ENCODE measurements around the gene C3orf38. TPM values are rescaled to one million over a fixed set of nuclear protein-coding genes. Genes with fewer than 3 reads are reported as not detected.
"Not testable (repeated sequence)": the region's sequence is repeated elsewhere in the genome, so short reads cannot be mapped to it uniquely, and the experiment has no call there.

C3orf38 gene
- total RNA-seq, 2 experiments from 2014 or later, result 27.5 TPM

DNA sequence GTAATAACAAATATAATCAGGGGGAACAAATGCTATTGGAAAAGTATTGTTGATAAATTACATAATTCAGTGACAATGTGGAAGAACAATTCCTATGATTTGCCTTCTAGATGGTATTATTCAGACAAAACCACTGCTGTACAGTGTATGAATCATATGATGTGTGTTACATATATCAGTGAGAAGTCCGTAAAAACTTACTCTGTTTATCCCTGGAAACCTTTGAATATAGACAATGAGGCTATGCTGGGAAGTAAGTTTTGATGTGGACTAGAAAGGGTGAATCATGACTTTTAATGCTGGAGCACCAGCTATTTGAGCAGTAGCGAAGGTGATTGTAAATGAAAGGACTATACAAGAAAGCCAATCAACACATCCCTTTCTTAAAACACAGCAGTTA, 17.9 kb downstream of the C3orf38 start:
- no peak overlapping the region for H3K4me3 ChIP-seq (ENCODE audit: low read depth, low read length, poor library complexity, severe bottlenecking)
- no peaks in the 10 kb centered on the region for H4K20me1 ChIP-seq (ENCODE audit: insufficient read depth, low read length)
- no peak overlapping the region for H2AFZ ChIP-seq (ENCODE audit: low read length)
- TF ChIP-seq, protein P1, sequence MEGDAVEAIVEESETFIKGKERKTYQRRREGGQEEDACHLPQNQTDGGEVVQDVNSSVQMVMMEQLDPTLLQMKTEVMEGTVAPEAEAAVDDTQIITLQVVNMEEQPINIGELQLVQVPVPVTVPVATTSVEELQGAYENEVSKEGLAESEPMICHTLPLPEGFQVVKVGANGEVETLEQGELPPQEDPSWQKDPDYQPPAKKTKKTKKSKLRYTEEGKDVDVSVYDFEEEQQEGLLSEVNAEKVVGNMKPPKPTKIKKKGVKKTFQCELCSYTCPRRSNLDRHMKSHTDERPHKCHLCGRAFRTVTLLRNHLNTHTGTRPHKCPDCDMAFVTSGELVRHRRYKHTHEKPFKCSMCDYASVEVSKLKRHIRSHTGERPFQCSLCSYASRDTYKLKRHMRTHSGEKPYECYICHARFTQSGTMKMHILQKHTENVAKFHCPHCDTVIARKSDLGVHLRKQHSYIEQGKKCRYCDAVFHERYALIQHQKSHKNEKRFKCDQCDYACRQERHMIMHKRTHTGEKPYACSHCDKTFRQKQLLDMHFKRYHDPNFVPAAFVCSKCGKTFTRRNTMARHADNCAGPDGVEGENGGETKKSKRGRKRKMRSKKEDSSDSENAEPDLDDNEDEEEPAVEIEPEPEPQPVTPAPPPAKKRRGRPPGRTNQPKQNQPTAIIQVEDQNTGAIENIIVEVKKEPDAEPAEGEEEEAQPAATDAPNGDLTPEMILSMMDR (conservative IDR thresholded peaks at IDR 0.05; ENCODE audit: low read length), result no peak
- TF ChIP-seq EZH2phosphoT487 (IDR thresholded peaks at IDR 0.05; ENCODE audit: borderline replicate concordance, low read depth, low read length), result no peak
- intact Hi-C loops (cut with micrococcal nuclease; ENCODE audit: unreplicated experiment), result no loop called here
- H3K4me1 ChIP-seq (ENCODE audit: insufficient read depth, low read length, poor library complexity, severe bottlenecking), result no peaks in the 10 kb centered on the region
- ChIA-PET CTCF (ENCODE audit: unreplicated experiment) (interaction anchor here (1.2 kb wide), 1 partner anchor 19 kb away, joined by 3 read pairs; no protein-coding TSS in a partner anchor), POLR2A (interaction anchor here (0.7 to 1.9 kb wide), 3 partner anchors 10 to 350 kb away, joined by 3 to 5 read pairs (median 3); no protein-coding TSS in a partner anchor)
- H3K27ac ChIP-seq (ENCODE audit: low read depth, low read length, poor library complexity, severe bottlenecking), result no peak overlapping the region
- no peak for DNase-seq (ENCODE audit: low spot score)
- peaks cover 13% of the 10 kb centered on the region; the same call in 1 of the 2 replicates for H3K36me3 ChIP-seq (ENCODE audit: insufficient read depth, low read length)
- no peaks in the 10 kb centered on the region for H3K9me3 ChIP-seq (ENCODE audit: low read length)
- H3K79me2 ChIP-seq (ENCODE audit: insufficient read depth, low read depth, low read length), result peaks cover 11% of the 10 kb centered on the region; the same call in 1 of the 2 replicates
- H3K4me2 ChIP-seq (ENCODE audit: low read length), result no peak overlapping the region
- H3K9me2 ChIP-seq (ENCODE audit: insufficient read depth, low read length), result no peaks in the 10 kb centered on the region
- BruUV-seq (replicated peaks), result no TSS peak

DNA sequence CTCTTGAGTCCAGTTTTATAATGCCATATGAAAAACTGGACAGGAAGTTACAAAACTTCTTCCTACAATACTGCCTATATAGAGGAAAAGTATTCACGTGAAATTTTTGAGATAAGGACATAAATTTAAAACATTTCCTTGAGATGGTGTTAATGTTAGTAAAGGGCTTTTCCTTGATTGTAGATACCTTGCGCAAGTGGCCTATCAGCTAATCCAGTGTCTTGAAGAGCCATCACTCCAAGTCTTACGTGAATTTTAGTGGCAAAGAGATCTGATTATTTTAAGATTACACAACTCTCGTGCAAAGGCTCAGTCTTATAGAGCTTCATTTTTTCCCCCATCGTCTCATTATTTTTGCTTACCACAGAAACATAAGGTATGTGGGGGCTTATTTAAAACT, 18.4 kb downstream of the C3orf38 start:
- ChIA-PET CTCF (ENCODE audit: unreplicated experiment) (interaction anchor here (1.2 kb wide), 1 partner anchor 19 kb away, joined by 3 read pairs; no protein-coding TSS in a partner anchor), POLR2A (interaction anchor here (1.9 kb wide), 1 partner anchor 10 kb away, joined by 5 read pairs; no protein-coding TSS in a partner anchor)
- TF ChIP-seq, protein P1 (conservative IDR thresholded peaks at IDR 0.05; ENCODE audit: low read length), result no peak
- no peak for TF ChIP-seq EZH2phosphoT487 (IDR thresholded peaks at IDR 0.05; ENCODE audit: borderline replicate concordance, low read depth, low read length)
- H3K4me3 ChIP-seq (ENCODE audit: low read depth, low read length, poor library complexity, severe bottlenecking), result no peak overlapping the region
- no peak overlapping the region for H3K27ac ChIP-seq (ENCODE audit: low read depth, low read length, poor library complexity, severe bottlenecking)
- H3K4me1 ChIP-seq (ENCODE audit: insufficient read depth, low read length, poor library complexity, severe bottlenecking), result no peaks in the 10 kb centered on the region
- H3K9me2 ChIP-seq (ENCODE audit: insufficient read depth, low read length), result no peaks in the 10 kb centered on the region
- no peaks in the 10 kb centered on the region for H3K9me3 ChIP-seq (ENCODE audit: low read length)
- DNase-seq (ENCODE audit: low spot score), result no peak
- H3K36me3 ChIP-seq (ENCODE audit: insufficient read depth, low read length), result peaks cover 8% of the 10 kb centered on the region; the same call in 1 of the 2 replicates
- intact Hi-C loops (cut with micrococcal nuclease; ENCODE audit: unreplicated experiment), result no loop called here
- no peaks in the 10 kb centered on the region for H4K20me1 ChIP-seq (ENCODE audit: insufficient read depth, low read length)
- H2AFZ ChIP-seq (ENCODE audit: low read length), result no peak overlapping the region
- no peak overlapping the region for H3K4me2 ChIP-seq (ENCODE audit: low read length)
- BruUV-seq (replicated peaks), result no TSS peak
- peaks cover 7% of the 10 kb centered on the region; the same call in 1 of the 2 replicates for H3K79me2 ChIP-seq (ENCODE audit: insufficient read depth, low read depth, low read length)

DNA sequence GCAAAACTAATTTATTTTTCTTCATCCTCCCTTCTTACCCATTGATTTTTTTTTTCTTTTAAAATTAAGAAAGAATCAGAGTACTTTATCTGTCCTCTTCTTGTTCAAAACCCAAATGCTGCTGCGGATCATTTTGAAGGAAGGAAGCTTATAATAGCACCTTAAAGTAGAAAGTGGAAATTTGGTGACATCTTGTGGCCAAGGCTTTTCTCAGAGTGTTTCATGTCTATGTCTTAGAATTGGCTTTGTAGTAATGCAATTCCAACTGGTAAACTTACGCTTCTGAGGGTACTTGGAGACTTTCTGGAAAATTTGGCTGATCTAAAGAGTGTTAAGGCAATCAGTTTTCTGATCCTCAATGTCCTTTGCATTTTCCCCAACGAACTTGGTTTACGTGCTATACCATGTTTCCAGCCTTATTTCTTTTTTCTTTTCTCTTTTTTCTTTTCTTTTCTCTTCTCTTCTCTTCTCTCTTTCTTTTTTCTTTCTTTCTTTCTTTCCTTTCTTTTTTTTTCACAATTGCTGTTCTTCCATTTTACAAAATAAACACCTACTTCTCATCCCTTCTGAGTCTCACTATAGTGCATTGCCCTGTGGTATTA, 30.7 kb downstream of the C3orf38 start:
- no peaks in the 10 kb centered on the region for H4K20me1 ChIP-seq (ENCODE audit: insufficient read depth, low read length)
- CTCF ChIA-PET (ENCODE audit: unreplicated experiment), result no interaction called here
- H3K4me3 ChIP-seq (ENCODE audit: low read depth, low read length, poor library complexity, severe bottlenecking), result no peak overlapping the region
- DNase-seq (ENCODE audit: low spot score), result peak; percentile 68
- intact Hi-C loops (cut with micrococcal nuclease; ENCODE audit: unreplicated experiment), result loop anchor here (1.0 to 2.0 kb wide), 3 partner anchors 178 to 830 kb away; no protein-coding TSS in a partner anchor
- TF ChIP-seq, protein P1 (conservative IDR thresholded peaks at IDR 0.05; ENCODE audit: low read length), result peak; percentile 83
- TF ChIP-seq EZH2phosphoT487 (IDR thresholded peaks at IDR 0.05; ENCODE audit: borderline replicate concordance, low read depth, low read length), result no peak
- no peaks in the 10 kb centered on the region for H3K9me3 ChIP-seq (ENCODE audit: low read length)
- H3K79me2 ChIP-seq (ENCODE audit: insufficient read depth, low read depth, low read length), result no peaks in the 10 kb centered on the region
- no peak overlapping the region for H3K4me2 ChIP-seq (ENCODE audit: low read length)
- no peak overlapping the region for H2AFZ ChIP-seq (ENCODE audit: low read length)
- H3K27ac ChIP-seq (ENCODE audit: low read depth, low read length, poor library complexity, severe bottlenecking), result no peak overlapping the region
- POLR2A ChIA-PET, result no interaction called here
- BruUV-seq (replicated peaks), result no TSS peak
- H3K36me3 ChIP-seq (ENCODE audit: insufficient read depth, low read length), result no peaks in the 10 kb centered on the region
- no peaks in the 10 kb centered on the region for H3K4me1 ChIP-seq (ENCODE audit: insufficient read depth, low read length, poor library complexity, severe bottlenecking)
- no peaks in the 10 kb centered on the region for H3K9me2 ChIP-seq (ENCODE audit: insufficient read depth, low read length)

DNA sequence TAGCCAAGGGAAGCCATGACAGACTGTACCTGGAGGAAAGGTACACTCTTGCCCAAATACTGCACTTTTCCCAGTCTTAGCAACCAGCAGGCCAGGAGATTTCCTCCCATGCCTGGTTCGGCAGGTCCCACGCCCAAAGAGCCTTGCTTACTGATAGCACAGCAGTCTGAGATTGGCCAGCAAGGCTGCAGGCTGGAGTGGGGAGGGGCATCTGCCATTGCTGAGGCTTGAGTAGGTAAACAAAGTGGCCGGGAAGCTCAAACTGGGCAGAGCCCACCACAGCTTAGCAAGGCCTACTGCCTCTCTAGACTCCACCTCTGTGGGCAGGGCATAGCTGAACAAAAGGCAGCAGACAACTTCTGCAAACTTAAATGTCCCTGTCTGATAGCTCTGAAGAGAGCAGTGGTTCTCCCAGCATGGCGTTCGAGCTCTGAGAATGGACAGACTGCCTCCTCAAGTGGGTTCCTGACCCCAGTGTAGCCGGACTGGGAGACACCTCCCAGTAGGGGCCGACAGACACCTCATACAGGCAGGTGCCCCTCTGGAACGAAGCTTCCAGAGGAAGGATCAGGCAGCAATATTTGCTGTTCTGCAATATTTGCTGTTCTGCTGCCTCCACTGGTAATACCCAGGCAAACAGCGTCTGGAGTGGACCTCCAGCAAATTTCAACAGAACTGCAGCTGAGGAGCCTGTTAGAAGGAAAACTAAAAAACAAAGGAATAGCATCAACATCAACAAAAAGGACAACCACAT, 32.6 kb downstream of the C3orf38 start:
- H3K27ac ChIP-seq (ENCODE audit: low read depth, low read length, poor library complexity, severe bottlenecking); POLR2A ChIA-PET; H4K20me1 ChIP-seq (ENCODE audit: insufficient read depth, low read length); H3K36me3 ChIP-seq (ENCODE audit: insufficient read depth, low read length); BruUV-seq (replicated peaks); H3K4me1 ChIP-seq (ENCODE audit: insufficient read depth, low read length, poor library complexity, severe bottlenecking); H3K4me3 ChIP-seq (ENCODE audit: low read depth, low read length, poor library complexity, severe bottlenecking); H2AFZ ChIP-seq (ENCODE audit: low read length); H3K9me2 ChIP-seq (ENCODE audit: insufficient read depth, low read length); DNase-seq (ENCODE audit: low spot score); H3K4me2 ChIP-seq (ENCODE audit: low read length); H3K9me3 ChIP-seq (ENCODE audit: low read length); H3K79me2 ChIP-seq (ENCODE audit: insufficient read depth, low read depth, low read length); intact Hi-C loops (cut with micrococcal nuclease; ENCODE audit: unreplicated experiment); CTCF ChIA-PET (ENCODE audit: unreplicated experiment): not testable (repeated sequence)

Data from OCI-LY7 (cell line).